HFFc6 (cell line): ENCODE measurements around the gene SLTM. TPM values are rescaled to one million over a fixed set of nuclear protein-coding genes. Genes with fewer than 3 reads are reported as not detected.

Source experiments
- DNase-seq: peaks from one replicate; pipeline ENCODE4 v3.0.0-alpha.2; 2018
- H3K27ac Mint-ChIP-seq: 2 replicates; pipeline ENCODE4 v1.8.0; 2020; ENCODE audit warnings: mild to moderate bottlenecking, mixed read lengths
- H3K27me3 Mint-ChIP-seq: 2 replicates; pipeline ENCODE4 v1.8.0; 2021; ENCODE audit warnings: mild to moderate bottlenecking, moderate library complexity, mixed read lengths; ENCODE audit not compliant: insufficient read depth
- H3K36me3 Mint-ChIP-seq: 2 replicates; pipeline ENCODE4 v1.8.0; 2021; ENCODE audit warnings: low read depth, mixed read lengths
- H3K4me1 Mint-ChIP-seq: 2 replicates; pipeline ENCODE4 v1.8.0; 2020; ENCODE audit warnings: low read depth, mixed read lengths
- H3K4me3 Mint-ChIP-seq: 2 replicates; pipeline ENCODE4 v1.8.0; 2020; ENCODE audit warnings: mild to moderate bottlenecking, moderate library complexity, mixed read lengths
- H3K9me3 Mint-ChIP-seq: 2 replicates; pipeline ENCODE4 v1.8.0; 2020; ENCODE audit warnings: mild to moderate bottlenecking, mixed read lengths
- CTCF ChIP-seq: fragments of 200-600 bp; sonication (generic); IDR thresholded peaks from 2 replicates; pipeline ENCODE4 v1.5.0; 2021; ENCODE audit warnings: antibody characterized with exemption, mild to moderate bottlenecking
- total RNA-seq, 6 experiments: library from RNA; stranded (reverse); fragmentation: NEBNext Ultra II Directional; extraction: Animal tissue kit (Norgen Biotek cat#: 25700); gene quantifications; 2 replicates in 1 of 6; 3 replicates in 5 of 6; pipeline ENCODE4 v1.2.3, GENCODE V29; 2021

The SLTM gene
- total RNA-seq, 6 experiments from 2014 or later: 38.1 to 49.4 (median 45.3) TPM

DNA sequence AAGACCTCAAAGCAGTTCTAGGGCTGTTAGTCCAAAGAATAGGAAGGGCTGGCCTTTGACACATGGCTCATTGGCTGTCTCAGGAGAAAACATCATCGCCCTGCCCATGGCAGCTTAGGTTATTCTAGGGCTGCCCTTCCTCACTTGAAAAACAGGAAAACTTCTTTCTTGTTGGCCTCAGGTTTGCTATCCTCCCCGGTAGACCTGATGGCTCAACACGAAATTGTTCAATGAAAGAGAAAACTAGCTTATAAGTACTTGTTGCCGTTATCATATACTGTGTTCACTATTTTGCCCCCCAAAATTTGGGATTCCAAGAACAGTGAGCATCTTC lies 602 bp upstream of the SLTM start:
- Mint-ChIP-seq H3K27ac (peak overlapping the region; percentile 99), H3K4me1 (peaks cover 22% of the 10 kb centered on the region), H3K27me3 (peaks cover 4% of the 10 kb centered on the region), H3K4me3 (peak overlapping the region; percentile 94), H3K9me3 (no peaks in the 10 kb centered on the region), H3K36me3 (peaks cover 6% of the 10 kb centered on the region; the same call in 1 of the 2 replicates)
- DNase-seq: no peak
- peak; percentile 7; the same call in 1 of the 2 replicates for TF ChIP-seq CTCF

- peaks cover 22% of the 10 kb centered on the region for H3K4me1 Mint-ChIP-seq
- TF ChIP-seq CTCF: no peak
- DNase-seq: no peak
Observed at GRCh38 chr15:58932710-58933280, 684 bp downstream of the SLTM start.

GRCh38 chr15:58931987-58932588 lies 1.4 kb downstream of the SLTM start:
- peaks cover 4% of the 10 kb centered on the region for H3K27me3 Mint-ChIP-seq
- no peak for TF ChIP-seq CTCF
- peaks cover 6% of the 10 kb centered on the region; the same call in 1 of the 2 replicates for H3K36me3 Mint-ChIP-seq
- peaks cover 22% of the 10 kb centered on the region for H3K4me1 Mint-ChIP-seq
- peak; percentile 49 for DNase-seq
- peak overlapping the region; percentile 97 for H3K4me3 Mint-ChIP-seq
- H3K9me3 Mint-ChIP-seq: no peaks in the 10 kb centered on the region
- H3K27ac Mint-ChIP-seq: peak overlapping the region; percentile 88

More at GRCh38 chr15:58932710-58933280, 684 bp downstream of the SLTM start:
- peaks cover 6% of the 10 kb centered on the region; the same call in 1 of the 2 replicates for H3K36me3 Mint-ChIP-seq
- H3K4me3 Mint-ChIP-seq: peak overlapping the region; percentile 97
- H3K27me3 Mint-ChIP-seq: peaks cover 4% of the 10 kb centered on the region
- H3K27ac Mint-ChIP-seq: peak overlapping the region; percentile 88
- no peaks in the 10 kb centered on the region for H3K9me3 Mint-ChIP-seq

- Mint-ChIP-seq H3K4me3 (no peak overlapping the region), H3K36me3 (peaks cover 6% of the 10 kb centered on the region; the same call in 1 of the 2 replicates), H3K27ac (no peak overlapping the region), H3K27me3 (peaks cover 4% of the 10 kb centered on the region), H3K4me1 (peaks cover 34% of the 10 kb centered on the region), H3K9me3 (no peaks in the 10 kb centered on the region)
- TF ChIP-seq CTCF: no peak
- DNase-seq: no peak
Observed at GRCh38 chr15:58929891-58930416, 3.5 kb downstream of the SLTM start.

DNA sequence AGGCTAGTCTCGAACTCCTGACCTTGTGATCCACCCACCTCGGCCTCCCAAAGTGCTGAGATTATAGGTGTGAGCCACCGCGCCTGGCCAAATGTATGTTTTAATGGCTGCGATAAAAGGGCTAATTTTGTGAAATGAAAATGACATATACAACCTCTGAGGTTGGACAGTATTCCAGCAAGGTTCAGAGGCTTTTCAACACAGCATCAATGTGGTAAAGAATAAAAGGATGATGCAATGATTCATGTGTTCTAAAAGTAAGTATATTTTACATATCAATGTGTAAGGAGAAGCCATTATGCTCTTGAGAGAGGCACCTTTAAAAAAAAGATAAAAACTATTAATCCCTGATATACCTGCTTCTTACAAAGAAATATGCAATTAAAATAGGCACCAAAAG lies 6.7 kb downstream of the SLTM start:
- Mint-ChIP-seq H3K9me3 (no peaks in the 10 kb centered on the region), H3K36me3 (no peaks in the 10 kb centered on the region), H3K27me3 (no peaks in the 10 kb centered on the region), H3K4me1 (peaks cover 37% of the 10 kb centered on the region), H3K27ac (no peak overlapping the region), H3K4me3 (no peak overlapping the region)
- no peak for TF ChIP-seq CTCF
- no peak for DNase-seq
